Lower lobe of right lung (tissue), 2 donors: ENCODE data around the gene UPK1A. TPM values are rescaled to one million over a fixed set of nuclear protein-coding genes. Genes with fewer than 3 reads are reported as not detected.
A peak's percentile ranks its signal among the peaks of the same experiment; 100 is the strongest.

Source experiments
- ATAC-seq, 2 donors: fragments of 200-7000 bp; cut with Tn5 transposase; one replicate each; pipeline ENCODE4 v1.9.1; 2020 to 2022; ENCODE audit warnings: mild to moderate bottlenecking in 2 of 2, moderate library complexity in 2 of 2
- DNase-seq: peaks from one replicate; pipeline ENCODE4 v3.0.0-alpha.2; 2020
- H3K27ac ChIP-seq: fragments of 200-600 bp; one replicate; pipeline ENCODE4 v1.8.0; 2022
- H3K27me3 ChIP-seq: fragments of 200-600 bp; one replicate; pipeline ENCODE4 v1.8.0; 2022; ENCODE audit warnings: low read depth
- H3K36me3 ChIP-seq: fragments of 200-600 bp; one replicate; pipeline ENCODE4 v1.8.0; 2022; ENCODE audit warnings: mild to moderate bottlenecking
- H3K4me1 ChIP-seq: fragments of 200-600 bp; one replicate; pipeline ENCODE4 v1.8.0; 2022
- H3K4me3 ChIP-seq: fragments of 200-600 bp; one replicate; pipeline ENCODE4 v1.8.0; 2022; ENCODE audit warnings: mild to moderate bottlenecking
- H3K9me3 ChIP-seq: fragments of 200-600 bp; one replicate; pipeline ENCODE4 v1.8.0; 2022
- intact Hi-C: fragments of 100-400 bp; cut with DNase I; formaldehyde crosslinking; loops from one replicate; pipeline ENCODE4 v1.11.0; 2022
- total RNA-seq: library from RNA; stranded (reverse); fragmentation: NEBNext Ultra II Directional; extraction: Animal tissue kit (Norgen Biotek cat#: 25700); gene quantifications from one replicate; pipeline ENCODE4 v1.2.1, GENCODE V29; 2021
- TF ChIP-seq, protein P1 (sequence below): fragments of 200-600 bp; IDR thresholded peaks from one replicate; pipeline ENCODE4 v1.8.0; 2022; ENCODE audit warnings: antibody characterized with exemption, mild to moderate bottlenecking
- donor health status: DM: no; HTN: yes; CAD: no; lungs with severe emphysema.

The UPK1A gene
- total RNA-seq, 1 donor from 2014 or later, result not detected

DNA sequence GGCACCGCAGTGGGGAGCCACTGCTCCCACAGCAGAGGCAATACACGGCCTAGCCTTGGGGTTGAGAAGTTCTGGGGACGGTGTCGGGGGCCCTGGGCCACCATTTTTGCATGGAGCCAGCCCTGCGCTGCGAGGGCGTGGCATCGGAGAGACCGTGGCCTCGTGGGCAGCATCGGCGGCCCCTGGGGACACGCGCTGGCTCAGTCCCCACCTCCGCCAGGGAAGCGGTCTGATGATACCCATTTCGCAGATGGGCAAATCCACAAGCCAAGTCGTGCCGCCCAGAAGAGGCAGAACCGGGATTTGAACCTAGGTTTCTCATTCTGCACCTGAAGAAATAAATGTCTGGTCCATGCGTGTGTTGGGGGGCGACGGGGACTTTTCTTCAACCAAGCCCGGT, 1.2 kb upstream of the UPK1A start:
- Histone ChIP-seq H3K27me3 (no peaks in the 10 kb centered on the region), H3K27ac (no peak overlapping the region), H3K4me3 (no peak overlapping the region), H3K4me1 (no peaks in the 10 kb centered on the region), H3K36me3 (peaks cover 20% of the 10 kb centered on the region), H3K9me3 (no peaks in the 10 kb centered on the region)
- TF ChIP-seq, protein P1, sequence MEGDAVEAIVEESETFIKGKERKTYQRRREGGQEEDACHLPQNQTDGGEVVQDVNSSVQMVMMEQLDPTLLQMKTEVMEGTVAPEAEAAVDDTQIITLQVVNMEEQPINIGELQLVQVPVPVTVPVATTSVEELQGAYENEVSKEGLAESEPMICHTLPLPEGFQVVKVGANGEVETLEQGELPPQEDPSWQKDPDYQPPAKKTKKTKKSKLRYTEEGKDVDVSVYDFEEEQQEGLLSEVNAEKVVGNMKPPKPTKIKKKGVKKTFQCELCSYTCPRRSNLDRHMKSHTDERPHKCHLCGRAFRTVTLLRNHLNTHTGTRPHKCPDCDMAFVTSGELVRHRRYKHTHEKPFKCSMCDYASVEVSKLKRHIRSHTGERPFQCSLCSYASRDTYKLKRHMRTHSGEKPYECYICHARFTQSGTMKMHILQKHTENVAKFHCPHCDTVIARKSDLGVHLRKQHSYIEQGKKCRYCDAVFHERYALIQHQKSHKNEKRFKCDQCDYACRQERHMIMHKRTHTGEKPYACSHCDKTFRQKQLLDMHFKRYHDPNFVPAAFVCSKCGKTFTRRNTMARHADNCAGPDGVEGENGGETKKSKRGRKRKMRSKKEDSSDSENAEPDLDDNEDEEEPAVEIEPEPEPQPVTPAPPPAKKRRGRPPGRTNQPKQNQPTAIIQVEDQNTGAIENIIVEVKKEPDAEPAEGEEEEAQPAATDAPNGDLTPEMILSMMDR, result no peak
- DNase-seq, result no peak
- no peak for ATAC-seq
- intact Hi-C loops, result no loop called here

DNA sequence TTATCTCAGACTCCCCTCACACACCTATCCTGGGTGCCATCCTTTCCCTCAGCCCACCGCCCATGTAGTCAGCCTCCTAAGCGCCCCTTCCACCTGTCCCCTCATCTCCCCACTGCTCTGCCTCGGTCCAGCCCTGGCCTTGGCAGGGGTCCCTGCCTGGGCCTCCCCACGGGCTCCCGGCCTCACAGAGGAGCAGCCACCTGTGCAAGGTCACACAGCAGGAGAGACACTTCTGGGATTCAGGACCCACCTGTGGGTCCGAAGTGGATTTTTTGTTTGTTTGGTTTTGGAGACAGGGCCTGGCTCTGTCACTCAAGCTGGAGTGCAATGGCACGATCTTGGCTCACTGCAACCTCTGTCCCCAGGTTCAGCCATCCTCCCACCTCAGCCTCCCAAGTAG, 713 bp upstream of the UPK1A start:
- intact Hi-C loops, result no loop called here
- no peaks in the 10 kb centered on the region for H3K4me1 ChIP-seq
- no peak for DNase-seq
- H3K4me3 ChIP-seq, result no peak overlapping the region
- no peaks in the 10 kb centered on the region for H3K9me3 ChIP-seq
- peaks cover 17% of the 10 kb centered on the region for H3K36me3 ChIP-seq
- TF ChIP-seq, protein P1, result no peak
- H3K27ac ChIP-seq, result no peak overlapping the region
- peak in 1 of 2 donors; percentile 35 for ATAC-seq
- no peaks in the 10 kb centered on the region for H3K27me3 ChIP-seq

DNA sequence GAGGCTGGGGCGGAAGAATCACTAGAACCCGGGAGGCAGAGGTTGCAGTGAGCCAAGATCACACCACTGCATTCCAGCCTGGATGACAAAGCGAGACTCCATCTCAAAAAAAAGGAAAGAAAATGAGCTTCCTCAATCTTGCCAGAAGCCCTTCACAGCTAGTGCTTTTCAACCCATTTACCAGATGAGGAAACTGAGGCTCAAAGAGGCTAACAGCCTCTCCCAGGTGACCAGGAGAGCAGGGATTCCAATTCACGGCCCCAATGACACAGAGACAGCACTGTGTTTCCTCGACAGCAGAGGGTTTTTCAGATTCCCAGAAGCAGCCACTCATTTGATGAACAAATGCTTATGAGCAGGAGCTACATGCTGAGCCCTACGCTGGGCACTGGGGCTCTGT, 3.2 kb downstream of the UPK1A start:
- Histone ChIP-seq H3K27me3 (peaks cover 28% of the 10 kb centered on the region), H3K4me1 (peaks cover 7% of the 10 kb centered on the region), H3K36me3 (no peaks in the 10 kb centered on the region), H3K4me3 (no peak overlapping the region), H3K9me3 (no peaks in the 10 kb centered on the region), H3K27ac (no peak overlapping the region)
- no peak for DNase-seq
- TF ChIP-seq, protein P1, result no peak
- intact Hi-C loops, result no loop called here
- ATAC-seq, result no peak

DNA sequence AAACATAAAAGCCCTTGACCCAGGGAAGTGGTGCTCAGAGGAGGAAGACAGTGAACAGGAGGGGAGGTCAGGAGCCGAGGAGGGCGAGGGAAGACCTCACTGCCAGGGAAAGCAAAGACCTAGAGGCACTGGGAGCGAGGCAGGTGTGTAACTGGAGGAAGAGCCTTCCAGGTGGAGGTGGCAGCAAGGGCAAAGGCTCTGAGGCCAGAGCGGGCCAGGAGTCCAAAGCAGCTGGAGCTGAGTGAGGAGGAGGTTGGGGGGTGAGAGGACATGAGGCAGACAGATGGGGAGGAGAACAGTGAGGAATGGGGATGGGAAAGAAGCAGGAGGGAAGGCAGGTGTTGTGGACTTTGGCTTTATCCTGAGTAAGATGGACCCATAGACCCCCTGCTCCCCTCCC, 3.7 kb downstream of the UPK1A start:
- Histone ChIP-seq H3K36me3 (no peaks in the 10 kb centered on the region), H3K27ac (no peak overlapping the region), H3K9me3 (no peaks in the 10 kb centered on the region), H3K4me3 (no peak overlapping the region), H3K27me3 (peaks cover 32% of the 10 kb centered on the region), H3K4me1 (peaks cover 7% of the 10 kb centered on the region)
- DNase-seq (no peak), ATAC-seq (no peak)
- intact Hi-C loops, result no loop called here
- TF ChIP-seq, protein P1, result no peak

DNA sequence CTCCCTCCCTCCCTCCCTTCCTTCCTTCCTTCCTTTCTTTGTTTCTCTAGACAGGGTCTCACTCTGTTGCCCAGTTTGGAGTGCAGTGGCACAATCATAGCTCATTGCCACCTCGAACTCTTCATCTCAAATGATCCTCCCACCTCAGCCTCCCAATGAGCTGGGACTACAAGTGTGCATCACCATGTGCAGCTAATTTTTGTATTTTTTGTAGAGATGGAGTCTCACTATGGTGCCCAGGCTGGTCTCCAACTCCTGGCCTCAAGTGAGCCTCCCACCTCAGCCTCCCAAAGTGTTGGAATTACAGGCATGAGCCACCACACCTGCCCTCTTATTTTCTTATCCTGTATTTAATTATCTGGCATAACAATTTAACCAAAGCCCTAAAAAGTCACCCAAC, 4.4 kb downstream of the UPK1A start:
- no peak for ATAC-seq

More for the DNA sequence above, 4.4 kb downstream of the UPK1A start:
- TF ChIP-seq, protein P1, result no peak
- intact Hi-C loops, result no loop called here
- H3K36me3 ChIP-seq, result no peaks in the 10 kb centered on the region
- peaks cover 7% of the 10 kb centered on the region for H3K4me1 ChIP-seq
- H3K27me3 ChIP-seq, result peaks cover 39% of the 10 kb centered on the region
- no peak overlapping the region for H3K27ac ChIP-seq
- H3K9me3 ChIP-seq, result no peaks in the 10 kb centered on the region
- H3K4me3 ChIP-seq, result no peak overlapping the region
- no peak for DNase-seq
